Measurements from ENCODE around the gene PACRG.

The PACRG gene

DNA sequence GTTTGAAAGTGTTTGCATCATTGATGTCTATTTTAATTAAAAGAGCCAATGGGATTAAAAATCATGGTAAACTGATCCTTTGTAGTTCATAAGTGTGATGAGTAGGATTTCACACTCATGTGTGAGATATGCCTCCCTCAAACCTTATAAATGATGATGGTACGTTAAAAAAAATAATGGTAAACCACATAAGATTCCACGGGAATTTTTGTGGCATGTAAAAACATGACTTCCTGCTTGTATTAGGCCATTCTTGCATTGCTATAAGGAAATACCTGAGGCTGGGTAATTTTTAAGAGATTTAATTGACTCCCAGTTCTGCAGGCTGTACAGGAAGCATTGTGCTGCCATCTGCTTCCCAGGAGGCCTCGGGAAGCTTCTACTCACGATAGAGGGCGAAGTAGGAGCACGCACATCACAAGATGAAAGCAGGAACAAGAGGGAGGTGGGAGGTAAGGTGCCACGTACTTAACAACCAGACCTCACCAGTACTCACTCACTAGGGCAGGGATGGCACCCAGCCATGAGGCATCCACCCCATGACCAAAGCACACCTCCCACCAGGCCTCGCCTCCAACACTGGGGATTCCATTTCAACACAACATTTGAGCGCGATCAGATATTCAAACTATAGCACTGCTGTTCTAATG is 499.2 kb downstream of the PACRG start:
- DNase-seq: no peak

DNA sequence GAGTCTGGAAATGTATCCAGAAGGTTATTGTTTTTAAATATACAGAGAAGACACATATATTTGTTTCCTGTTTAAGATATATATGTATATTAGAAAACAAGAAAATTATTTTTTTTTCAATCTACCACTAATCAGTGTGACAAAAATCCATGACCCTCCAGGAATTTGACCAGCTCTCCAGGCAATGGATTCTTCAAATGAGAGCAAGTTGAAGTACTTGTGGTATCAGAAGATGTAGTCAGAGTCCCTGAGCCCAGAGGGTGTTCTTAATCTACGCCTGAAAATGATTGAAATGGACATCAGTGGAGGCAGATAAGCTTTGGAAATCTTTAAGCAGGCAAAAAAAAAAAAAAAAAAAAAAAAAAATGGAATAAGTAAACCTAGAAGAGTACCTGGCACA is 500.3 kb downstream of the PACRG start:
- DNase-seq: no peak

DNA sequence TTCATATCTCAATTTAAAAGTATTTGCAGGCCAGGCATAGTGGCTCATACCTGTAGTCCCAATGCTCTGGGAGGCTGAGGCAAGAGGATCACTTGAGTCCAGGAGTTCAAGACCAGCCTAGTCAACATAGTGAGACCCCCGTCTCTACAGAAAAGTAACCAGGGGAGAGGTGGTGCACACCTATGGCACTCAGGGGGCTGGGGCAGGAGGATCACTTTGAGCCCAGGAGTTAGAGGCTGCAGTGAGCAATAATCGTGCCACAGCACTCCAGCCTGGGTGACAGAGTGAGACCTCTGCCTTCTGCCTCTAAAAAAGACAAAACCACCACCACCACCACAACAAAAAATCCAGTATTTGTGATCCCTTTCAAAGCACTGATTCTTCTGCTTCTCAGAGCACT is 501.3 kb downstream of the PACRG start:
- no peak for DNase-seq

DNA sequence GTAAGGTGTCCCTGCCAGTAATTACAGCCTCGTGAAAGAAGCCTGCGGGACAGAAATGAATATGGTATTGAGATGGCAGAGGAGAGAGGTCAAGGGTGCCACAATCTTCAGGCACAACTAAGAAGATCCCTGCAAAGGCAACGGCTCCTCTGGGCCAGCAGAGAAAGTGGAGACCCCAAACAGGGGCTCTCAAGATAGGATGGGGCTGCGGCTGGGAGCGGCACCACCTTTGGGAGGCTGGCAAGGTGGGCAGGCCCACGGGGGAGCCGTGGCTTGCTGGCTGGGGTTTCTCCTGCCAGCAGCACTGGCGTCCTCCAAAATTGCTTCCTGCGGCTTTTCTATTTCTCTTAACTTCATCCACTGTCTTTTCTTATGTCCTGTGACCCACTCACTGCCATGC is 503.1 kb downstream of the PACRG start:
- DNase-seq: no peak

DNA sequence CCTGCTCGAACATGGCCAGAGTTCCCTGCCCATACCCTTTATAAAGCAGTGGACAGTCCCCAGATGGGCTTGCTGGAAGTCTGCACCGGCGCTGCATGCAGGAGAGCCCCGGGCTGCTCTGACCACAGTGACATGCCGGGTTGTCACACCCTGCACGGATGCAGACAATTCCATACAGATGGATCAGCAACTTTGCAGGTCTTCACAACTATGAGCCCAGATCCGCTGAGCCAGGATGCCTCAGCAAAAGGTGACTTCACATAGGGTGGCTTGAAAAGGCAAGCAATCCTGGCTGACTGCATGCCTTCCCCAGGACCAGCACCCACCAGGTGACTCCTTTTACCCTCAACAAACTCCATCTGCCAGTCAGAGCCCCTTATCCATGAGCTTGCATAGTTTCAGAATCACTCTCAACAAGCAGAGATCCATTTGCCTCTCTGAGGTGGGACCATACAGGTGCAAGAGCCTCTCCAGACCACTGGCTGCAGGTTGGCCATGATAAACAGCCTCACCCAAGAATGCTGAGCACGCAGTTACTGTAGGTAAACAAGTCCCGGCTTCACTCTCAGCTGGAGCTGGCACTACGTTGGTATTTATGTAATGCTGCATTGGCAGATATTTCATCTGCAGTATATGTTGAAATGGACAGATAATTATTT is 503.7 kb downstream of the PACRG start:
- DNase-seq: no peak

DNA sequence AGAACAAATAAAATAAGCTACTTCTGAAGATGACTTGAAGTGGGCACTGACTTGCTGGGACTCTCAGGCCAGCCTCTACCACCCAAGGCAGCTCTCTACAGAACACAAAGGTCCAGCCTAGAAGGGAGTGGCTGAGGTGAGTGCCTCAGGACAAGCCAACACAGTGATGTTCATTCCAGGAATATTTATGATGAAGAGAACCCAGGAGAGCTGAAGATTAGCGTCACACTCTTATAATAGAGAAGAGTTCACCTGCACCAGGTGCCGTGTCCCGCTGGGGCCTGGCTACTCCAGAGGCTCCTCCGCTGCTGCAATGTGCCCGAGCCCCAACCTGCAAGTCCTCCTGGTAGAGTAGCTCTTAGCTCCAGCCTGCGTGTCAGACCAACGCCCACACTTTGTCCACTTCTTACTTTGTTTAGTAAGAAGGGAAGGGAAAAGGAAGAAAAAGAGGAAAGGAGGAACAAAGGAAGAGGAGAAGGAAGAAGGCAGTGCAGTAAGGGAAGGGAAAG is 504.3 kb downstream of the PACRG start:
- no peak for DNase-seq

DNA sequence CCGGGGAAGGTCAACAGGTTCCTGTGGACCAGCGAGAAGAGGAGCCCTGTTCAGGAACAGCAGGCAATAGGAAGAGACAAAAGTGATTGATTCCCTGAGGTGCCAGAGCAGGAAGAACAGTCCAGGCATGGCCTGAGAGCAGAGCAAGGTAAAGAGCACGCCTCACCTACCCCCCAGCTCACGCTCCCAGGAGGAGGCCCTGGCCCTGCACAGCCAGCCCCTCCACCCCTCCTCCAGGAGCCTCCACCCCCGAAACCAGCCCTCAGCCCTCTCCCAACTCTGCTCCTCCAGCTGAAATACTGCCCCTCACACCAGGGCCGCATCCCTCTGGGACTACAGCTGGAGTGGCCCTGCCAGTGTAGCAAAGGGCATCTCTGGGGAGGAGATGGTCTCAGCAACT is 504.9 kb downstream of the PACRG start:
- no peak for DNase-seq

DNA sequence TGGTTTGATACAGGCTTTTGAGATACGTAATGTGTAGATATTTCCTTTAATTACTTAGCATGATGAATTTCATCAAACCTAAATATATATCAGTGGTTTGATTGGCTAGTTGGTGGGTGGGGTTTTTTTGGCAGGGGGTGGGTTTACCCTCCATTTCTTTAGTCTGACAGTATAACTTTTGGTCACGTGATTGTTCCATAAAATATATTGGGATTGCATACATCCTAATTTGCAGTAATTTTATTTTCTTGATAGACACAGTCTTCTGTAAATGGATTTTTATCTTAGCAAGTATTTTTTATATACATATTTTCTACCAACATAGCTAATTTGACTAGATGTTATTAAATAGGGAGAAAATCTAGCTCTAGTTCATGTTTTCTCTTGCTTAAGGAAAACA is 509.3 kb downstream of the PACRG start:
- no peak for DNase-seq

DNA sequence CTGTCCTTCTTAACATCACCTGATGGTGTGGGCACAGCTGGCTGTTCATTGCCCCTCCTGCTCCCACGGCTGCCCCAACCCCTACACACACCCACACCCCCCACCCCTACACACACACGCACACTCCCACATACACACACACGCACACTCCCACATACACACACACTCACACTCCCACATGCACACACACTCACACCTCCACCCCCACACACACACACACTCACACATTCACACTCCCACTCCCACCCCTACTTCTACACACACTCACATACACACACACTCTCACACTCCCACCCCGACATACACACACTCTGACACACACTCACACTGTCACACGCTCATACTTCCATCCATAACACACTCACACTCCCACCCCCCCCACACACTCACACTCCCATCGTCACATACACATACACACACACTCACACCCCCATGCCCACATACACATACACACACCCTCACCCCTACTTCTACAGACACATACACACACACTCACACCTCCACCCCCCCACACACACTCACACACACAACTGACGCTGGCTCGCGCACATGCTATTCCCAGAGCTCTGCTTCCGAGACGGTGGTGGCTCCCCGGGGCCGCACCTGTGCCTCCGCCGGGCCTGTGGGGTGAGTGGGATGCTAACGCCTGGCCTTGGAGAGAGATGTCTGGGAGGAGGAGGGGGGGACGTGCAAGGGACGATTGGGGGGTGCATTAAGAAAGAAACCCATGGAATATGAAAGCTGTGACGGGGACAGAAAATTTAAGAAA is 512.0 kb downstream of the PACRG start:
- no peak for DNase-seq

DNA sequence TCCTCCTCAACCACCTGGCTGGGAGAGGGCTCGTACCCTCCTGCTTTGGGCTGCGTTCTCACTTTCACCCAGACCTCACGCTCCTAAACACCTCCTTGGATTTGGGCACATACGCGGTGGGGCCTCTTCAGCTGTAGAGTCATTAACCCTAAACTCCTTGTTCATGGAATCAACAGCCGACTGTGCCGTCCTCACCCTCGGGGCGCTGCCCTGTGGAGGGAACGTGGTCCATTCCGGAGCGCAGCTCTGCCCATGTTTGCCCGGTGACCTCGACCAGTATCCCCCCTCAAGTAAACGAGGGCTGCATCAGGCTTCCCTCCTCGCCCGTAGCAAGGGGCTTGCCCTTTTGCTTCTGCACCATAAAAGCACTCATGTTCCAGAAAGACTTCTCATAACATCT is 512.8 kb downstream of the PACRG start:
- no peak for DNase-seq

DNA sequence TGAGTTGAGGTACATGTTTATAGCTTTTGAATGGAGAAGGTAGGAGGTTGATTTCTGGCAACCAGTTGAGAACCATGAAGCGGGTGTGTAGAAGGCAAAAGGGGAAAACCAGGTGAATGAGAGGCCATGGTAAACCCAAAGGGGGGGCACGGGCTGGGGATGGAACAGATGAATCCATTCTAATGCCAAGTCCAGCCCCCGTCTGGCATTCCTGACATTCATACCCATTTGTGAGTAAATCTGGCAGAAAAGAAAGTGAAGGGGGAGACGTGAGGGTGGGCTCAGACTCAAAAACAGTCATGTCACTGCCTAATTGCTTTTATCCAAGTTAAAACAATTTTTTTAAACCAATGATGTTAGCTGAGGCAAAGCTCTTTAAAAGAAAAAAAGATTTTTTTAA is 513.9 kb downstream of the PACRG start:
- DNase-seq: no peak

DNA sequence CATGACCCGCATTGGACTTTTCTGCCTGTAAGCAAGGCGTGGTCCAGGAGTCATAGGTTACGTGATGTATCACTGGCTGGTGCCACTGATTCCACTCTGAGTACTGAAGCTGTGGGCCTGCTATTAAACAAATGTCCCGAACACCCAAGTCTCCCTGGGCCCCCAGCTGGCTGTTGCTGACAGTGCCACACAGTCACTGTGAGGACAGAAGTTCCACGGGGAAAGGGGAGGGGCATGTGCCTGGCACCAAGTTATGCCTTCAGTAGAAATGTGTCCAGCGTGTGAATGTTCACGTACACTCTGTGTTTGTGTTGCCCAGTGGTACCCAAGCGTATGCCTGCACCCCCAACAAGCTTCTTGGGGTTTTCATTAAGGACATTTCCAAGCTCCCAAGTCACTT is 515.3 kb downstream of the PACRG start:
- no peak for DNase-seq

DNA sequence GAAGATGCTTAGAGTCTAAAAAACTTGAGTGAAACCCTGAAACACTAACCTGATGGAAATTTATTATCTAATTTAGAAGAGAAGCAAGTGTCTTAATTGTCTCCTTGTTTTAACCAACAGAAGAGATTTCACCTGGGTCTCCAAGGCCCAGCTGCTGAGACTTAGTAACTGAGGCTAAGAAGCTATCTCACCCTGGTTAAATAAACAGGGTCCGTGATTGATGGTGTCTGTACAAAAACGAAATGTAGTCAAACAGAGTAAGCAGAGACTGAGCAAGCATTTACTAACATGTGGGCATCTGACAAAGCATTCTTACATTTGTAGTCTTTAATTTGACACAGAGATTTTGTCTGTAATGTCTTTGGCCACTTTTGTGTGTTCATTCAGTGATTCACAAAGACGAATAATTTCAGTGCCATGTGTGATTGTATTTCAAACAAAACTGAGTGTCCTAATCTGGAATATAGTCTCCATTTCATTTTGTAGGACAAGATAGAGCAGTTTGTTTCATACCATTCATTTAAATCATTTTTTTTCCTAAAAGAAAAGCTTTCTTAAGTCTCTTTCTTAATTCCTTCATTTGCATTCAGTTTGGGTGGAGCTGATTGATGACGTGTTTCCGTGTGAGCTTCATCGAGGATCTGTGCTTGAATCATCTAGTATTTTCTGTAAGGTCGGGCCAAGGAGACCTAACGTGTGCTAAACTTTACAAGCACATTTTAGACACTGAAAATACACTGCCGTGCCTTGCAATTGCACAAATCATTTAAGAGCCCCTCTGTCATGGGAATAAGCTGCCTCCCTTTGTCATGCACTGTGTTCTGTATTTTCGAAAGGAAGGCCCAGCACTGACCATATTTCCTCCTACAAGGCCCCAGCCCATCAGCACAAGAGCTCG is 516.2 kb downstream of the PACRG start:
- no peak for DNase-seq

DNA sequence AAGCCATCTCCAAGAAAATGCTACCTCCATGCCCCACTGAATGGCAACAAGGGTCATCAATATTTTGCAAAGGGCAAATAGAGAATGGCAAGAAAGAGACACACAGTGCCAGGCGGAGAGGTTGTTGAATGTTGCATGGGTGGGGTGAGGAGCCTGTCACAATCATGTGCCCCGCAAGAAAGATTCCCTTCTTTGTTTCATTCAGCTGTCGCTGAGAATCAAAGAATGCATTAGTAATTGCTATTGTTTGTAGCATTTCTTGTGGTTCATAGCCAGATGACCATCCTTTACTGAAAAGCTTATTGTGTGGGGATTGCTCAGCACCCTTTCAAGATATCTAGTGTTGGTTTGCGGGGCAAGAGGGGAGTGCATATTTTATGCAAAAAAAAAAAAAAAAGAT is 520.3 kb downstream of the PACRG start:
- no peak for DNase-seq

DNA sequence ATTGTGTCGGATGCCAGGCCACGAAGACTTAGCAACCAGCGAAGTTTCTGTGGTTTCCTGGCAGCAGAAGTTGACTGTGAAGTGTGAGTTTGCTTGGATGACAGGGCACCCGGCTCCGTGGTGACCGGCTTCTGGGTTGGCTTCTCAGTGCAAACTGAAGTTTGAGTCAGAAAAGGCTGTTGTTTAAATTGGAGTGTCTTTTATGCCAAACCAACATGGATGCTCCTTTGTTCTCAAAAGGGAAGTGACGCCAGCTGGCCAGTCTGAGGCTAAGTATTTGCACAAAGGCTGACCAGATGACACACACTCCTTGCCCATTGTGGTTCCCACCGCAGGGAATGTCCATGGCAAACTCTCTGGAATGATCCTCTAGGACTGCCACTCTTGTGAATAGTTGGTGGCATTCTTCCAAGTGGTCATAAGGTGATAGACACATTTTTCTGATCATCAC is 521.9 kb downstream of the PACRG start:
- DNase-seq: no peak

DNA sequence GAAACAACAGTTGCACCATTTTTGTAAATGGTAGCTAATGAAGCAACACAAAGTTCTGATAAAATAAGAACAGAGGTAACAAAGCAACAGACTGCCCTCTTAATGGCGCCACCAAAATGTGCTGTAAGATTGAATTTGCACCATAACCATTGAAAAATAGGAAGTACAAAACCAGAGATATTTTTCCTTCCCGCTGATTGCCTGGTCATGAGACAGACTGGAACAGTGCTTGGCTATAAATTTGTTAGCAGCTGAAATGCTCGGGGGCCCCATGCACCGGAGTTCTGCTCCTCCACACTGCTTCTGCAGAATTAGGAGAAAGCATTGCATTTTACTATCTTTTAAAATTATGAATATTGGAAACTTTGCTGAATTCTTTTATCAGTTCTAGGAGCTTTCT is 522.3 kb downstream of the PACRG start:
- DNase-seq: no peak

DNA sequence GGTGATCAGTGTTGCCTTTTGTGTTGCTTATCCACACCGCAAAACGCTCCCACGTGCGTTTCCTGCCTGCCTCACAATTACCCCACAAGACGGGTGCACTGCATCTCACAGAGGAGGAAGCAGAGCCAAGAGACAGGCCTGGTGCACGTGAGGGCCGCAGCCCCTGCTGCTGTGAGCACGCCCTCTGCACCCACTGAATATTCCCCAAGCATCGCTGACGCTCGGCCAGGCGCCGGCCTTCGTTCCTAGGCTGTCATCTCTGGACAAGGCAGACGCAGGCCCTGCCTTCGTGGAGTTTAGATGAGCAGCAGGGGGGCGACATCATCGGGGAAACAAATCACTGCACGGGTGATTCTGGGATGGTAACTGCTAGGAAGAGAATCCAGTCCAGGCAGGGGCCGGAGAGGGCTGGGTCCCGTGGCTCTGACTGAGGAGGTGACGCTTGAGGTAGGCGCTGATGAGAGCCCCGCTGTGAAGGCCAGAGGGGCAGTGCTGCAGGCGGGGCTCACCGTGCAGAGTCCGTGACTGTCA is 524.4 kb downstream of the PACRG start:
- DNase-seq: no peak

DNA sequence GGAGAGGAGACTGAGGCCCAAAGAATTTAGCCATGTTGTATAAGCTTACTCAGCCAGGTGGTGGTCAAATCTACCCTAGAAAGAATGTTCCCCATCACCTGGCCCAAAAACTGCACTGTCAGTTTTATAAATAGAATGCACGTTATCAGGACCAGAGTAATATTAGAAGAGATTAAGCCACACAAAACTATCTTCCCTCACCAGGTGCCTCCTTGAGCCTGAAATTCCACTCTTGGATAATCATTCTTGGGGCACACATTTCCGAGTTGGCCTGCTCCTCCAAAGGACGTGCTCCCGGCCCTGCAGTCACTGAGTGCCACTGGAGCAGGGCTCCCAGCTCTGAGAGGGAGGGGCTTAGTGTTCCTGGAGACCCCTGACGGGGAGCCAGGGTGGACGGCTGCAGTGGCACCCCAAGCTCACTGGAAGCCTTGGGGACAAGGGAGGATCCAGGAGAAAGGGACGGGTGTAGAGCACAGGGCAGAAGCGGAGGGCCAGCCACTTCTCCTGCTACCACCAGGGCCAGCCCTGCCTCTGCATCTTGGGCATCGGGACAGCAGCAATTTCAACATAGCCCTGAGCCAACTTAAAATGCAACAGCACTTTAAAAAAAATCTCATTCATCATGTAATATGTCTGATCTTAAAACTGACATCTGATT is 525.9 kb downstream of the PACRG start:
- DNase-seq: no peak

DNA sequence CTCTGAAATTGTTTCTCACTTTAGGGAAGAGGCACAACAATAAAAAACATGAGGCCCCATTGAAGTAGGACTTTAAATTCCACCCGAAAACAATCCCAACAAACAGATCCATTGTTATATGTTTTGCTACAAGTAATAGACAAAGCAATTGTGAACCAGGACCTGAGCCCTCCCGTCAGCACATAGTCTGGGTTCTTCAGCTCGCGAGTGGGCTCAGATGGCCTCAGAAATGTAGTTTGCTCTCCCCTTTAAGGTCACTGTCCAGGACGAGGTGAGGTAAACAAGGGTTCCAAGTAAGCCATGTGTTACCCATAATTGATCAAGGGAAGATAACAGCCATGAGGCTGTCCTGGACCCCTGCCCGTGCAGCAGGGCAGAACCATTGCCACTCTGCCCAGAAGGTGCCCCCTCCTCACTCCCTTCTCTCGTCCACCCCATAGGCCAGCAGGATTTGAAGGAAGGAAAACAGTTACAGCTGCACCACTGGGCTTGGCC is 526.6 kb downstream of the PACRG start:
- DNase-seq: no peak

DNA sequence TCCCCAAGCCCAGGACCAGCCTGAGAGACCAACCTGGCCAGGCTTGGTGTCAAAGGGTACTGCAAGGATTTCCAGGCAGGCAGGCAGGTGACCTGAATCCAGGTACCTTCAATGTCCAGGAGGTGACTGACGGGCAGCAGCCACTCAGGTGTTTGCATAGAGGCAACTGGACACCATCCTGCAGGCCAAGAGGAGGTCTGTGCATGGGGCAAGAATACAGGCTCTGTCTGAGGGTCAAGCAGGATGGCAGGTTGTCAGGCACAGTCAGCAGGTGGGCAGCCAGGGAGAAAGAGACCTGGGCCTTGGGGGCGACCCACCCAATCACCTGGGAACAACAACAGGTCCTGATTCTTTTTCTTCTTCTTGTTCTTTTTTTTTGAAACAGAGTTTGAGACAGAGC is 527.5 kb downstream of the PACRG start:
- DNase-seq: no peak

DNA sequence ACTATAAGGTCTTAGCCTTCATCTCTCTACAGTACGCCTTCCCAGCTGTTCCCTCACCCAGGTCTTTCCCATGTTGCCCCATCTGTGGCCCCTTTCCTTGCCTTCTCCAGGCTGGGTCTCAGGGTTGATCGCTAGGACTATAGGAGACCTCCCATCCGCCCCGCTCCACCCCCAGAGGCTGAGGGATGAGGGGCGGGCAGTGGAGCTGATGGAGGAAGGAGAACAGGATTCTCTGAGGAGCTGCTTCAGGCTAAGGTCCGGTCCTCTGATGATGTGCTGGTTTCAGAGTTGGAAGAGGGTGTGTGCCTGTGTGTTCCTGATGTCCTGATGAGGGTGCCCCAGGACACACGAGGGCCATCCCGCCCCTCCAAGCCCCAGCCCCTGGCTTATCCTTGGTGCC is 531.9 kb downstream of the PACRG start:
- DNase-seq: no peak

Measured in left hindlimb (tissue), 1 donor.